HG03457 (cell line): ENCODE measurements around the gene TEDDM1.
"Not testable (repeated sequence)": the region's sequence is repeated elsewhere in the genome, so short reads cannot be mapped to it uniquely, and the experiment has no call there.

Experiments
- ATAC-seq: cut with Tn5 transposase; IDR thresholded peaks from one replicate; pipeline ENCODE4 v1.9.1; 2021; ENCODE audit warnings: moderate number of reproducible peaks; ENCODE audit not compliant: unreplicated experiment

Gene TEDDM1

GRCh38 chr1:182381962-182382819 lies 18.3 kb downstream of the TEDDM1 start:
- ATAC-seq, result no peak

GRCh38 chr1:182380199-182380598 lies 20.3 kb downstream of the TEDDM1 start:
- no peak for ATAC-seq

- not testable (repeated sequence) for ATAC-seq
Observed at GRCh38 chr1:182379781-182380180, 20.7 kb downstream of the TEDDM1 start.

- ATAC-seq, result no peak
Observed at GRCh38 chr1:182376936-182377574, 23.4 kb downstream of the TEDDM1 start.

GRCh38 chr1:182374101-182374834 lies 26.2 kb downstream of the TEDDM1 start:
- no peak for ATAC-seq

GRCh38 chr1:182370532-182370931 lies 29.9 kb downstream of the TEDDM1 start:
- ATAC-seq, result no peak

- ATAC-seq, result no peak
Observed at GRCh38 chr1:182368903-182369302, 31.6 kb downstream of the TEDDM1 start.

GRCh38 chr1:182368358-182368757 lies 32.1 kb downstream of the TEDDM1 start:
- ATAC-seq, result no peak

- ATAC-seq, result no peak
Observed at GRCh38 chr1:182367926-182368325, 32.5 kb downstream of the TEDDM1 start.

GRCh38 chr1:182366596-182366995 lies 33.9 kb downstream of the TEDDM1 start:
- no peak for ATAC-seq

GRCh38 chr1:182359645-182360044 lies 40.8 kb downstream of the TEDDM1 start:
- ATAC-seq, result no peak

GRCh38 chr1:182357913-182358312 lies 42.6 kb downstream of the TEDDM1 start:
- ATAC-seq, result no peak

GRCh38 chr1:182357171-182357570 lies 43.3 kb downstream of the TEDDM1 start:
- no peak for ATAC-seq

GRCh38 chr1:182355723-182356098 lies 44.8 kb downstream of the TEDDM1 start:
- no peak for ATAC-seq

GRCh38 chr1:182351790-182352364 lies 48.6 kb downstream of the TEDDM1 start:
- ATAC-seq, result no peak

GRCh38 chr1:182350839-182351238 lies 49.6 kb downstream of the TEDDM1 start:
- ATAC-seq, result no peak

- no peak for ATAC-seq
Observed at GRCh38 chr1:182348961-182349747, 51.3 kb downstream of the TEDDM1 start.
